ENCODE results near the gene ZNF700. TPM values are rescaled to one million over a fixed set of nuclear protein-coding genes. Genes with fewer than 3 reads are reported as not detected.
A peak's percentile ranks its signal among the peaks of the same experiment; 100 is the strongest.
"Not testable (repeated sequence)": the region's sequence is repeated elsewhere in the genome, so short reads cannot be mapped to it uniquely, and the experiment has no call there.

The ZNF700 gene
- total and polyA plus RNA-seq, 9 of the 15 experiments (the other 6 are each of a cell fraction or from before 2014, with no cell fraction given): 10.3 to 24.7 (median 14.1) TPM

DNA sequence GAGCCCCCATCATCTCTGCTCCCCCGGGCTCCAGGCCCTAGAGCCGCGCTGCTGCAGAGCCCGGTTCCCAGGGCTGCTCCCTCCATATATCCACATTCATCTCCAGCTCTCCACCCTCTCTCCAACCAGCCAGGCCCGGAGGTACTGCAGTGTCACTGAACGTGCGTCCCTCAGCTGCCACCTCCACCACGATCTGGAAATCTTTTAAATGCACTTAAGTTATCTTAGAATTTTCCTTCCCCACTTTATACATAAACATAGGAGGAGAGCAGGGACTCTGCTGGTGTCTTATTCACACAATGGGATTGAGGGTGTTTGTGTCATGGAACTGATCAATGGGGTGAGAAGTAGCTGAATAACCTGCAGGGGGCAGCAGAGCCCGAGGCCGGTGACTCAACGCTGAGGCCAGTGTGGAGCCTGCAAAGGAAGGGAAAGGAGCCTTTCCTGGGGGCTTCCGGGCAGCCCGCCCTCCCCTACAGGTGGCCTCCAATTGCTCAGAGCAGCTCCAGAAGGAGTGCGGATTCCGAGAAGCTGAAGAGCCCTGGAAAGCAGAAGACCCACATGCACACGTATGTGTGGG lies 45.1 kb upstream of the ZNF700 start:
- H3K9me1 ChIP-seq (ENCODE audit: control insufficient read depth, insufficient read depth, low read length); H3K4me2 ChIP-seq (ENCODE audit: insufficient read depth, low read length); H3K9me3 ChIP-seq (replicated peaks; ENCODE audit: control insufficient read depth, insufficient read depth, low read depth, low read length); H3K4me3 ChIP-seq; H3K27ac ChIP-seq (ENCODE audit: extremely low read depth, low read depth, low read length); H3K4me1 ChIP-seq (replicated peaks in 1 of 2; ENCODE audit: control insufficient read depth in 2 of 2, insufficient read depth in 2 of 2, low read length in 2 of 2); H3K79me2 ChIP-seq (ENCODE audit: control insufficient read depth, insufficient read depth, low read length); H3K9ac ChIP-seq (ENCODE audit: insufficient read depth in 1 of 2, low read depth in 2 of 2, low read length in 2 of 2); H2AFZ ChIP-seq (ENCODE audit: low read depth, low read length); BruUV-seq (replicated peaks); H4K20me1 ChIP-seq (replicated peaks; ENCODE audit: control insufficient read depth, insufficient read depth, low read length); H3K36me3 ChIP-seq (ENCODE audit: control insufficient read depth, insufficient read depth, low read length); H3K27me3 ChIP-seq (ENCODE audit: control insufficient read depth in 2 of 2, insufficient read depth in 2 of 2, low read length in 2 of 2): not testable (repeated sequence)
- intact Hi-C loops (cut with micrococcal nuclease): loop anchor here (2.0 kb wide), 3 partner anchors 109 to 221 kb away; no protein-coding TSS in a partner anchor
- POLR2A ChIA-PET: interaction anchor here (0.7 kb wide), 1 partner anchor 61 kb away, joined by 3 read pairs; no protein-coding TSS in a partner anchor
- peak; percentile 87 for ATAC-seq
- peak; percentile 88 for FAIRE-seq
- peak; percentile 9 to 46 (median 15) for DNase-seq (ENCODE audit: extremely low read depth in 1 of 4, low spot score in 3 of 4)
- 29% methylated on average over 16 of the region's 16 CpGs for WGBS (ENCODE audit: insufficient coverage, low coverage, missing lambda C conversion rate)
- CTCF ChIA-PET (ENCODE audit: low intra/inter-chr PET ratio): interaction anchor here (0.9 kb wide), 1 partner anchor 109 kb away, joined by 3 read pairs; no protein-coding TSS in a partner anchor
- in situ Hi-C loops (cut with MboI): loop anchor here (5.0 kb wide), 1 partner anchor 263 kb away; the partner anchor contains the start of gene ZNF20
- peak in 1 of 2 experiments; percentile 55; a peak in 2 of 4 replicates for TF ChIP-seq RAD21 (CRISPR knock-in tag; conservative IDR thresholded peaks at IDR 0.05 in 1 of 2, IDR thresholded peaks at IDR 0.05 in 1 of 2)
- TF ChIP-seq, protein P1, sequence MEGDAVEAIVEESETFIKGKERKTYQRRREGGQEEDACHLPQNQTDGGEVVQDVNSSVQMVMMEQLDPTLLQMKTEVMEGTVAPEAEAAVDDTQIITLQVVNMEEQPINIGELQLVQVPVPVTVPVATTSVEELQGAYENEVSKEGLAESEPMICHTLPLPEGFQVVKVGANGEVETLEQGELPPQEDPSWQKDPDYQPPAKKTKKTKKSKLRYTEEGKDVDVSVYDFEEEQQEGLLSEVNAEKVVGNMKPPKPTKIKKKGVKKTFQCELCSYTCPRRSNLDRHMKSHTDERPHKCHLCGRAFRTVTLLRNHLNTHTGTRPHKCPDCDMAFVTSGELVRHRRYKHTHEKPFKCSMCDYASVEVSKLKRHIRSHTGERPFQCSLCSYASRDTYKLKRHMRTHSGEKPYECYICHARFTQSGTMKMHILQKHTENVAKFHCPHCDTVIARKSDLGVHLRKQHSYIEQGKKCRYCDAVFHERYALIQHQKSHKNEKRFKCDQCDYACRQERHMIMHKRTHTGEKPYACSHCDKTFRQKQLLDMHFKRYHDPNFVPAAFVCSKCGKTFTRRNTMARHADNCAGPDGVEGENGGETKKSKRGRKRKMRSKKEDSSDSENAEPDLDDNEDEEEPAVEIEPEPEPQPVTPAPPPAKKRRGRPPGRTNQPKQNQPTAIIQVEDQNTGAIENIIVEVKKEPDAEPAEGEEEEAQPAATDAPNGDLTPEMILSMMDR (IDR thresholded peaks at IDR 0.05 in 2 of 3, conservative IDR thresholded peaks at IDR 0.05 in 1 of 3; ENCODE audit: insufficient read depth in 2 of 3, low read depth in 1 of 3, low read length in 3 of 3): peak; percentile 24 to 57 (median 34); a peak in 5 of 6 replicates
